GM18858 (cell line): ENCODE measurements around the gene FPR2.
"Not testable (repeated sequence)": the region's sequence is repeated elsewhere in the genome, so short reads cannot be mapped to it uniquely, and the experiment has no call there.

Experiments used
- ATAC-seq: cut with Tn5 transposase; IDR thresholded peaks from one replicate; pipeline ENCODE4 v1.9.1; 2021; ENCODE audit not compliant: unreplicated experiment

Gene FPR2

GRCh38 chr19:51803967-51804366 lies 43.0 kb downstream of the FPR2 start:
- no peak for ATAC-seq

GRCh38 chr19:51804789-51805188 lies 43.8 kb downstream of the FPR2 start:
- ATAC-seq: not testable (repeated sequence)

- not testable (repeated sequence) for ATAC-seq
Observed at GRCh38 chr19:51805396-51805795, 44.4 kb downstream of the FPR2 start.

GRCh38 chr19:51806571-51806970 lies 45.6 kb downstream of the FPR2 start:
- ATAC-seq: not testable (repeated sequence)

- ATAC-seq: no peak
Observed at GRCh38 chr19:51807111-51807701, 46.2 kb downstream of the FPR2 start.

- ATAC-seq: no peak
Observed at GRCh38 chr19:51807925-51808324, 46.9 kb downstream of the FPR2 start.

- no peak for ATAC-seq
Observed at GRCh38 chr19:51808333-51808986, 47.5 kb downstream of the FPR2 start.

GRCh38 chr19:51809787-51810186 lies 48.8 kb downstream of the FPR2 start:
- ATAC-seq: no peak

- ATAC-seq: no peak
Observed at GRCh38 chr19:51810223-51810622, 49.2 kb downstream of the FPR2 start.

GRCh38 chr19:51811344-51811743 lies 50.4 kb downstream of the FPR2 start:
- no peak for ATAC-seq

- ATAC-seq: no peak
Observed at GRCh38 chr19:51815043-51815442, 54.1 kb downstream of the FPR2 start.

- ATAC-seq: no peak
Observed at GRCh38 chr19:51816711-51817110, 55.7 kb downstream of the FPR2 start.

GRCh38 chr19:51820011-51820410 lies 59.0 kb downstream of the FPR2 start:
- no peak for ATAC-seq
